GM12874 (cell line): ENCODE measurements around the gene CASP2.
A peak's percentile ranks its signal among the peaks of the same experiment; 100 is the strongest.

Experiments
- TF ChIP-seq, protein P1 (sequence below): IDR thresholded peaks from 2 replicates; pipeline ENCODE4 v1.5.1; 2011; ENCODE audit warnings: low read depth, mild to moderate bottlenecking, control low read depth, low read length, moderate library complexity; ENCODE audit not compliant: insufficient read depth

Gene CASP2

DNA sequence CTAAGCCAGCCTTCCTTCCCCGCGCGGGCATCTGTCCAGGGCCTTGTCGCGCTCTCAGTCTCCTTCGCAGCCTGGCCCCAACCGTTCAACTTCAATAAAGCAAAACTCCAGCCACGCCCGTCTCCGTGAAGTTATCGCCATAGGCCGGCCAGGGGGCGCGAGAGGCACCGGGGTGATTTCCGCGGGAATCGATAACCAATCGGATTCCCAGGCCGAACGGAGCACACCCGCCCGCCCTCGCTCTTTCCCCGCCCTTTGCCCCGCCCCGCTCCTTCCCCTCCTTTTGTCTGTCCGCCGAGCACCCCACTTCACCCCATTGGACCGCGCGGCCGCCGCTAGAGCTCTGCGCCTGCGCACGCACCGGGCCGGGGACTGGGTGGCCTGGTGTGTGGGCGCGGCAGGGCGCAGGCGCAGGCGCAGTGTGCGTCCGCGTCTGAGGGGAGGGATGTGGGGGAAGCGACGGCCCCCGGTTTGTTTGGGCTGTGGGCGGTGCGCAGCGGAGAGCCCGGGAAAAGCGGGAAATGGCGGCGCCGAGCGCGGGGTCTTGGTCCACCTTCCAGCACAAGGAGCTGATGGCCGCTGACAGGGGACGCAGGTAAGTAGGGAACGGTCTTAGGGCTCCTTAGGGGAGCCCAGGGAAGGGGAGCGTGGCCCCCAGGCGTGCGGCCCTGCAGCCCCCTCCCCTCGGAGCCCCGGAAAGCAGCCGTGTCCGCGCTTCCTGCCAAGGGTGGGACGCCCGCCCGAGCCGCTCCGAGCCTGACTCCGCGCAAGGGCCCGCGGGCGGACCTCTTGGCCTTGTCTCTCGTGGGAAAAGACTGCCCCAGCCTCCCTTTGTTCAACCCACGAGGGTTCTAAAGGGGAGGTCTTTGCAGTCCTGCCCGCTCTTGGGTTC, at the start of gene CASP2:
Gene CASP2 (plus strand): TSS at position 417 of the 892 bp plus-strand sequence. CDS start 105 bp downstream, at position 522.
- TF ChIP-seq, protein P1, sequence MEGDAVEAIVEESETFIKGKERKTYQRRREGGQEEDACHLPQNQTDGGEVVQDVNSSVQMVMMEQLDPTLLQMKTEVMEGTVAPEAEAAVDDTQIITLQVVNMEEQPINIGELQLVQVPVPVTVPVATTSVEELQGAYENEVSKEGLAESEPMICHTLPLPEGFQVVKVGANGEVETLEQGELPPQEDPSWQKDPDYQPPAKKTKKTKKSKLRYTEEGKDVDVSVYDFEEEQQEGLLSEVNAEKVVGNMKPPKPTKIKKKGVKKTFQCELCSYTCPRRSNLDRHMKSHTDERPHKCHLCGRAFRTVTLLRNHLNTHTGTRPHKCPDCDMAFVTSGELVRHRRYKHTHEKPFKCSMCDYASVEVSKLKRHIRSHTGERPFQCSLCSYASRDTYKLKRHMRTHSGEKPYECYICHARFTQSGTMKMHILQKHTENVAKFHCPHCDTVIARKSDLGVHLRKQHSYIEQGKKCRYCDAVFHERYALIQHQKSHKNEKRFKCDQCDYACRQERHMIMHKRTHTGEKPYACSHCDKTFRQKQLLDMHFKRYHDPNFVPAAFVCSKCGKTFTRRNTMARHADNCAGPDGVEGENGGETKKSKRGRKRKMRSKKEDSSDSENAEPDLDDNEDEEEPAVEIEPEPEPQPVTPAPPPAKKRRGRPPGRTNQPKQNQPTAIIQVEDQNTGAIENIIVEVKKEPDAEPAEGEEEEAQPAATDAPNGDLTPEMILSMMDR, result no peak

DNA sequence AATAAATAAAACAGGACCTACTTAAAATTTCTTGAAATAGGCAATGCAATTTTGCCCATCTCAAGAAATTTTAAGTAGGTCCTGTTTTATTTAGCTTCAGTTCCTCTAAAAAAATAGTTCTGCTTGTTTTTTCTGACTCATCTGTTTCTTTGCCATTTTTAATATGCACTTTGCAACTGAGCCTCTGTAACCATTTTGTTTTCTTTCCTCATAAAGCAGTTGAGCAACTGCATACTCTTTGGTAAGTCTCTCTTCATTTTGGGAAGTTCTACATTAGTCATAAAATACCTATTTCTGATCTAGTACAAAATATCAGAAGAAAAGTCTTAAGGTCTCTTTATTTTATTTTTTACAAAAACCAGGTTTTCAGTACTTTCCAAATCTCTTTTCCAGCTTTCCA, 48.3 kb upstream of the CASP2 start:
- TF ChIP-seq, protein P1, result no peak

DNA sequence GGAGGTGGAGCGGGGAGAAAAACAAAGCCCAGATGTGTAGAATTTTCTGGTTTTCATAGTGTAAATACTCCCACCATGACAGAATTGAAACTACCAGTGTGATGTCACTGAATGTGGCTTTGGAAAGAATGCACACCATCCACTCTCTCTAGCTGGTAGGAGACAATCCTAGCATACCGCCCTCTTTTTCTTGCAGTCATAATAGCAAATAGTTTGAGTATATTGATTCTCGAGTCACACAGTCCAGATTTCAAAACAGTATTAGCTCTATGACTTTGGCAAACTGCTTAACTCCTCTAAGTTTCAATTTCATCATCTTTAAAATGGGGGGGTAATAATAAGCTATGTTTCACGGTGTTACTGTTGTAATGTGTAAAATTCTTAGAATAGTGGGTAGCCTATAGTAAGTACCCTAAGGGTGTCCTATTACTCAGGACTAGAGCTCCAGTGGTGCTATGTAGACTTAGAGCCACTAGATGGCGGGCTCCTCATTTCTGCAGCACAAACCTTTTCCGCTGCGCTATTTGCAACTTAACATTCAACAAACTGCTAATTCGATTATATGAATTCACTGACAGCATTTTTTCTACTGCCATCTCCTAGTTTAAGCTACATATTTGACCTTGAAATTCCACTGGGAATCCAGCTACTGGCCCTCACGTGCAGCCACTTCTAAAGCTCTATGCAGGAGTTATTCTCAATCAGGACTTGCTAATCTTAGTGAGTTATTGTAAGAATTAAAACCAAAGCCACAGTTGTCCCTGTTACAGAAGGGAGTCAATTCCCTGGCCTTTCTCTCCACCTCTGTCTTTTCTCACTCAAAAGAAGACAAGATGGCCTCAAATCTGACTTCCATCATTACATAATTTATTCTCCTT, 47.6 kb upstream of the CASP2 start:
- TF ChIP-seq, protein P1, result peak; percentile 79

DNA sequence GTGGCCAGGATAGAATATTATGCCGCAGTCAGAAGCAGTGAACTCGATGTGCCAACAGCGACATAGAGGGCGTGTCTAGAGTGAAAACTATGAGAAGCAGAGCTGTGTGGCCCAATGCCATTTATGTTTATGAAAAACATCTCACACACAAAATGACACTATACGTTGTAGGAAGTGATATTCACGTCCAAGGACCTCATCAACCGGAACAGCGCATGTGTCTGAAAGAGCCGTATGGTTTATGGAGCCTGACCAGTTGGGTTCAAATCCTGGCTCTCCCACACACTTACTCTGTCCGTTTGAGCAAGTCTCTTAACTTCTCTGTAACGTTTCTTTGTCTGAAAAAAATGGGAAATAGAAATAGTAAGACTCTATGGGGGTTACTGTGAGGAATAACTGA, 45.8 kb upstream of the CASP2 start:
- TF ChIP-seq, protein P1, result no peak

DNA sequence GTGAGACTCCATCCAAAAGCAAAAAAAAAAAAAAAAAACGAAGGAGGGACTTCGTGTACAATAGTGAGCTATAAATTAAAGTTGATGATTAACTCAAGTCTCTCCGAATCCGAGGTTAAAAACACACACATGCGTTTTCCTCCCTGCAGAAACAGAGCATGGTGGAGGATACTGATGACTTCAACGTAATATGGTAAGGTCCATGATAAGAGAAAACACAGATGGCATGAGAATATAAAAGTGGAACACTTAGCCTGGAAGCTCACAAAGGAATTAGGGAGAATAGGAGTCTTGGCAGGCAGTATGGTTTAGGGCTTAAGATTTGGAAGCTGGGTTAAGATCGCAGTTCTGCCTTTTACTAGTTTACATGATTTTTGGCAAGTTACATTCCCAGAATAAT, 45.0 kb upstream of the CASP2 start:
- TF ChIP-seq, protein P1, result no peak

DNA sequence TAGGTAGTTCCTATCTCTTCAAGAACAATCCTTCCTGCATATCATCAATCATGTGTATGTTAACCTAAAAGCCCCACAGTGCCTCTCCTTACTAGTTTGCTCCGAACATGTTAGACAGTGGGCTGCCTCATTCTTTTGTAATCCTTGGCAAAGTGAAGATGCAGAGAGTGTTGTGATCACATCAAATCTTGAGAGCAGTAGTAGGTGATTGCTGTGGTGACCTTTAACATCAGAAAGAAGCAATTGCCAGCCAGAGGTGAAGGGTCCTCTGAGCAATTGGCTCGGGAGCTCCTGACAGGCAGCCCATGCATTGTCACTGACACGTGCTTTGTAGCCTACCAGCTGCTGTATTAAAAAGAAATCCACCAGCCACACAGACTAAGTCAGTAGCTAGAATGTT, 44.5 kb upstream of the CASP2 start:
- TF ChIP-seq, protein P1, result no peak

DNA sequence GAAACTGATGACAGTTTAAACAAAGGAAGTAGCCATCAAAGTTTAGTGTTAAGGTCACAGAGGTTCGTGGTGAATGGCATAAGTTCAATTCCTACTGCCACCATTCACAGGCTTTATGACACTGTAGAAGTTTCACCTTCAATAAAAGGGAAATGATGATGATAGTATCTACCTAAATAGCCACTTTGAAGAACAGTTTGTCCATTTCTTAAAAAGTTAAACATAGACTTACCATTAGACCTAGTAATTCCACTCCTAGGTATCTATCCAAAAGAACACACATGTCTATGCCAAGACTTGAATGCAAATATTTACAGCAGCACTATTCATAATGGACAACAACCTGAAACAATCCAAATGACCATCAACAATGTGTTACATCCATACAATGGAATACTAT, 43.8 kb upstream of the CASP2 start:
- TF ChIP-seq, protein P1, result no peak
